H9 (cell line): ENCODE data around the gene RASA4B. TPM values are rescaled to one million over a fixed set of nuclear protein-coding genes. Genes with fewer than 3 reads are reported as not detected.

Experiments
- DNase-seq: peaks from one replicate; pipeline ENCODE4 v3.0.0-alpha.2; 2017
- H2AFZ ChIP-seq: one replicate; pipeline ENCODE4 v1.6.1; 2013; ENCODE audit warnings: mild to moderate bottlenecking, low read length, control low read depth, moderate library complexity
- H2AK5ac ChIP-seq: 2 replicates; pipeline ENCODE4 v1.6.1; 2013; ENCODE audit warnings: low read length, control low read depth, mixed read lengths; ENCODE audit not compliant: insufficient read length
- H2BK120ac ChIP-seq: one replicate; pipeline ENCODE4 v1.6.1; 2013; ENCODE audit warnings: low read depth, mild to moderate bottlenecking, low read length, control low read depth, inconsistent platforms; ENCODE audit not compliant: poor library complexity, severe bottlenecking
- H2BK12ac ChIP-seq: 2 replicates; pipeline ENCODE4 v1.6.1; 2013; ENCODE audit warnings: low read length, control low read depth, mixed read lengths, low read depth; ENCODE audit not compliant: insufficient read length
- H2BK15ac ChIP-seq: 2 replicates; pipeline ENCODE4 v1.6.1; 2013; ENCODE audit warnings: low read depth, low read length, control low read depth
- H2BK20ac ChIP-seq: one replicate; pipeline ENCODE4 v1.6.1; 2013; ENCODE audit warnings: low read depth, mild to moderate bottlenecking, low read length, control low read depth, inconsistent platforms; ENCODE audit not compliant: poor library complexity, severe bottlenecking
- H2BK5ac ChIP-seq: 2 replicates; pipeline ENCODE4 v1.6.1; 2013; ENCODE audit warnings: low read length, control low read depth, mixed read lengths; ENCODE audit not compliant: insufficient read length
- H3K14ac ChIP-seq: 2 replicates; pipeline ENCODE4 v1.6.1; 2013; ENCODE audit warnings: low read length, control low read depth; ENCODE audit not compliant: insufficient read depth
- H3K18ac ChIP-seq: 2 replicates; pipeline ENCODE4 v1.6.1; 2013; ENCODE audit warnings: low read depth, mild to moderate bottlenecking, mixed read lengths, low read length, control low read depth; ENCODE audit not compliant: insufficient read length
- H3K23ac ChIP-seq: 2 replicates; pipeline ENCODE4 v1.6.1; 2013; ENCODE audit warnings: low read length, control low read depth, mixed read lengths, low read depth; ENCODE audit not compliant: insufficient read length
- H3K23me2 ChIP-seq: 2 replicates; pipeline ENCODE4 v1.6.1; 2013; ENCODE audit warnings: low read depth, mild to moderate bottlenecking, mixed read lengths, low read length, control low read depth; ENCODE audit not compliant: insufficient read length, poor library complexity, severe bottlenecking
- H3K27ac ChIP-seq: 2 replicates; pipeline ENCODE4 v1.5.1; 2013; ENCODE audit warnings: low read length, control low read depth, mixed read lengths, low read depth; ENCODE audit not compliant: insufficient read length
- H3K27me3 ChIP-seq: 2 replicates; pipeline ENCODE4 v1.6.1; 2013; ENCODE audit warnings: low read length, control low read depth, inconsistent platforms; ENCODE audit not compliant: insufficient read depth
- H3K4ac ChIP-seq: 2 replicates; pipeline ENCODE4 v1.6.1; 2013; ENCODE audit warnings: low read depth, mild to moderate bottlenecking, control low read depth, inconsistent platforms, low read length, moderate library complexity
- H3K4me1 ChIP-seq: 2 replicates; pipeline ENCODE4 v1.6.1; 2013; ENCODE audit warnings: low read length, control low read depth, inconsistent platforms; ENCODE audit not compliant: insufficient read depth
- H3K4me2 ChIP-seq: 2 replicates; pipeline ENCODE4 v1.6.1; 2013; ENCODE audit warnings: low read length, control low read depth, mixed read lengths; ENCODE audit not compliant: insufficient read length, insufficient read depth
- H3K56ac ChIP-seq: 2 replicates; pipeline ENCODE4 v1.6.1; 2013; ENCODE audit warnings: low read depth, mild to moderate bottlenecking, mixed read lengths, low read length, control low read depth; ENCODE audit not compliant: insufficient read length
- H3K79me1 ChIP-seq: 2 replicates; pipeline ENCODE4 v1.6.1; 2013; ENCODE audit warnings: low read depth, mild to moderate bottlenecking, moderate library complexity, low read length, control low read depth, inconsistent platforms; ENCODE audit not compliant: insufficient read depth, poor library complexity, severe bottlenecking
- H3K79me2 ChIP-seq: 2 replicates; pipeline ENCODE4 v1.6.1; 2013; ENCODE audit warnings: low read length, control low read depth, inconsistent platforms; ENCODE audit not compliant: insufficient read depth
- H3K9ac ChIP-seq: 2 replicates; pipeline ENCODE4 v1.6.1; 2013; ENCODE audit warnings: low read length, control low read depth, mixed read lengths; ENCODE audit not compliant: insufficient read length; ENCODE audit errors: extremely low read depth
- H3K9me3 ChIP-seq: one replicate; pipeline ENCODE4 v1.6.1; 2013; ENCODE audit warnings: low read depth, low read length, inconsistent platforms; ENCODE audit not compliant: control insufficient read depth
- H3T11ph ChIP-seq: one replicate; pipeline ENCODE4 v1.6.1; 2013; ENCODE audit warnings: mild to moderate bottlenecking, low read length, control low read depth, inconsistent platforms
- H4K20me1 ChIP-seq: one replicate; pipeline ENCODE4 v1.6.1; 2013; ENCODE audit not compliant: control insufficient read depth, insufficient read length, insufficient read depth
- H4K5ac ChIP-seq: 2 replicates; pipeline ENCODE4 v1.6.1; 2013; ENCODE audit warnings: low read depth, mild to moderate bottlenecking, mixed read lengths, low read length, control low read depth; ENCODE audit not compliant: insufficient read length
- H4K8ac ChIP-seq: replicated peaks from 2 replicates; pipeline ENCODE4 v1.6.1; 2013; ENCODE audit warnings: low read length, control low read depth, mixed read lengths, low read depth; ENCODE audit not compliant: insufficient read length
- H4K91ac ChIP-seq: 2 replicates; pipeline ENCODE4 v1.6.1; 2013; ENCODE audit warnings: low read depth, mild to moderate bottlenecking, moderate library complexity, mixed read lengths, low read length, control low read depth; ENCODE audit not compliant: insufficient read length
- H3K27ac Mint-ChIP-seq, 3 experiments: 2 replicates in 2 of 3; 3 replicates in 1 of 3; pipeline ENCODE4 v1.8.0; 2020 to 2021; ENCODE audit warnings: mixed read lengths in 3 of 3, mild to moderate bottlenecking in 1 of 3, moderate library complexity in 1 of 3
- H3K27me3 Mint-ChIP-seq: 2 replicates; pipeline ENCODE4 v1.8.0; 2021; ENCODE audit warnings: low read depth, mild to moderate bottlenecking, moderate library complexity, mixed read lengths
- H3K36me3 Mint-ChIP-seq, 3 experiments: 2 replicates in 2 of 3; 3 replicates in 1 of 3; pipeline ENCODE4 v1.8.0; 2020 to 2021; ENCODE audit warnings: low read depth in 3 of 3, mixed read lengths in 3 of 3; ENCODE audit not compliant: insufficient read depth in 1 of 3
- H3K4me1 Mint-ChIP-seq, 2 experiments: 2 replicates each; pipeline ENCODE4 v1.8.0; 2020; ENCODE audit warnings: mixed read lengths in 2 of 2
- H3K4me3 Mint-ChIP-seq, 2 experiments: 2 replicates in 1 of 2; 3 replicates in 1 of 2; pipeline ENCODE4 v1.8.0; 2020 to 2021; ENCODE audit warnings: mild to moderate bottlenecking in 2 of 2, mixed read lengths in 2 of 2, moderate library complexity in 1 of 2
- H3K9me3 Mint-ChIP-seq, 2 experiments: 2 replicates in 1 of 2; 3 replicates in 1 of 2; pipeline ENCODE4 v1.8.0; 2020; ENCODE audit warnings: mild to moderate bottlenecking in 2 of 2, mixed read lengths in 2 of 2, moderate library complexity in 1 of 2
- WGBS: extraction: QIAGEN DNeasy Blood & Tissue Kit; methylation state at CpG from one replicate; pipeline ENCODE4 v1.1.7; 2013; ENCODE audit warnings: missing lambda C conversion rate, low lambda C conversion rate, mixed read lengths; ENCODE audit not compliant: insufficient read length; ENCODE audit errors: extremely low coverage; 5-methylcytosine and 5-hydroxymethylcytosine counted together
- total RNA-seq: library from RNA; stranded (reverse); gene quantifications from 2 replicates; pipeline ENCODE4 v1.2.1, GENCODE V29; 2021
- TF ChIP-seq, protein P1 (sequence below): fragments of 200-600 bp; sonication (generic); conservative IDR thresholded peaks from 3 replicates; pipeline ENCODE4 v1.8.0; 2021; ENCODE audit warnings: antibody characterized with exemption, mild to moderate bottlenecking

The RASA4B gene
- total RNA-seq, 1 experiment from 2014 or later = 3.7 TPM

DNA sequence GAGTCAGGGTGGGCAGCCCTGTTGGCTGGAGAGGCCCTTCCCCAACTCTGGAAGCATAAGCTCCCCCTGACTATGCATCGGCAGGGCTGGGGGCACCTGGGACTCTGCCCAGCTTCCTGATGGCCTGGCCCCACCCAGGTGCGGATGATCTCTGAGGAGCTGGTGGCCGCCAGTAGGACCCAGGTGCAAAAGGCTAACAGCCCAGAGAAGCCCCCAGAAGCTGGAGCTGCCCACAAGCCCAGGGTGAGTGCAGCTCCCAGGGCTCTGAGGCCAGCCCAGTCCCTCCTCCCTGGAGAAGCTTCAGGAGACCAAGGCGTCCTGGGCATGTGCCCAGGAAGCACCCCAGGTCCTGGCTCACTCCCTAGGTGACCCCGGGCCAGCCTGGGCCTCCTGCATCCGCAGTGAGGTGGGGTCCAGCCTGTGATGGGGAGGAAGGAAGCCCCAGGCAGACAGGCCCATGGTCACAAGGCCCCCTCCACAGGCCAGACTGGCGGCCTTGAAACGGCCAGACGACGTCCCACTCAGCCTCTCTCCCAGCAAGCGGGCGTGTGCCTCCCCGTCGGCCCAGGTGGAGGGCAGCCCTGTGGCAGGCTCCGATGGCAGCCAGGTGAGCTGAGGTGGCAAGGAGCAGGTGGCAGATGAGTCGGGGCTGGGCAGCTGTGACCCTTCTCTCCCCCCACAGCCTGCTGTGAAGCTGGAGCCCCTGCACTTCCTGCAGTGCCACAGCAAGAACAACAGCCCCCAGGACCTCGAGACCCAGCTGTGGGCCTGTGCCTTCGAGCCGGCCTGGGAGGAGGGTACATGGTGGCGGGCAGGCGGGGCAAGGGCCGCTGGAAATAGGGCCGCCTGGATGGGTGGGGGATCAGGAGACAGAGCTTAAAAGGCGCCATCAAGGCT is 49.7 kb downstream of the RASA4B start:
- Histone ChIP-seq H2BK20ac (no peak overlapping the region), H2BK120ac (no peak overlapping the region), H3K23ac (no peak overlapping the region), H4K20me1 (no peaks in the 10 kb centered on the region), H3K4ac (no peak overlapping the region), H3K9me3 (no peaks in the 10 kb centered on the region), H3K9ac (no peak overlapping the region), H2AFZ (no peak overlapping the region), H3K14ac (no peak overlapping the region), H3K18ac (no peak overlapping the region), H4K5ac (no peak overlapping the region), H3K27me3 (no peaks in the 10 kb centered on the region), H2BK15ac (no peak overlapping the region), H3K79me1 (peaks cover 2% of the 10 kb centered on the region), H3K4me2 (no peak overlapping the region), H2AK5ac (no peak overlapping the region), H4K91ac (no peak overlapping the region), H2BK5ac (no peak overlapping the region), H3K4me1 (no peaks in the 10 kb centered on the region), H3K27ac (no peak overlapping the region), H2BK12ac (no peak overlapping the region), H3K23me2 (peaks cover 6% of the 10 kb centered on the region), H4K8ac (no peak overlapping the region), H3K56ac (no peak overlapping the region), H3T11ph (no peak overlapping the region), H3K79me2 (no peaks in the 10 kb centered on the region)
- no peak overlapping the region for H3K27ac Mint-ChIP-seq
- peaks cover 11 to 13% of the 10 kb centered on the region in 2 experiments; a peak in 3 of 4 replicates for H3K4me1 Mint-ChIP-seq
- no CpG with 5 or more reads among the region's 24 CpGs for WGBS
- peaks cover 2% of the 10 kb centered on the region; the same call in 1 of the 2 replicates for H3K27me3 Mint-ChIP-seq
- H3K36me3 Mint-ChIP-seq = peaks cover 20 to 29% (median 24%) of the 10 kb centered on the region in 3 experiments; a peak in 6 of 7 replicates
- H3K4me3 Mint-ChIP-seq = no peak overlapping the region; a peak in 1 of 5 replicates
- TF ChIP-seq, protein P1, sequence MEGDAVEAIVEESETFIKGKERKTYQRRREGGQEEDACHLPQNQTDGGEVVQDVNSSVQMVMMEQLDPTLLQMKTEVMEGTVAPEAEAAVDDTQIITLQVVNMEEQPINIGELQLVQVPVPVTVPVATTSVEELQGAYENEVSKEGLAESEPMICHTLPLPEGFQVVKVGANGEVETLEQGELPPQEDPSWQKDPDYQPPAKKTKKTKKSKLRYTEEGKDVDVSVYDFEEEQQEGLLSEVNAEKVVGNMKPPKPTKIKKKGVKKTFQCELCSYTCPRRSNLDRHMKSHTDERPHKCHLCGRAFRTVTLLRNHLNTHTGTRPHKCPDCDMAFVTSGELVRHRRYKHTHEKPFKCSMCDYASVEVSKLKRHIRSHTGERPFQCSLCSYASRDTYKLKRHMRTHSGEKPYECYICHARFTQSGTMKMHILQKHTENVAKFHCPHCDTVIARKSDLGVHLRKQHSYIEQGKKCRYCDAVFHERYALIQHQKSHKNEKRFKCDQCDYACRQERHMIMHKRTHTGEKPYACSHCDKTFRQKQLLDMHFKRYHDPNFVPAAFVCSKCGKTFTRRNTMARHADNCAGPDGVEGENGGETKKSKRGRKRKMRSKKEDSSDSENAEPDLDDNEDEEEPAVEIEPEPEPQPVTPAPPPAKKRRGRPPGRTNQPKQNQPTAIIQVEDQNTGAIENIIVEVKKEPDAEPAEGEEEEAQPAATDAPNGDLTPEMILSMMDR = no peak
- DNase-seq = no peak
- no peaks in the 10 kb centered on the region for H3K9me3 Mint-ChIP-seq
